ENCODE results near the gene UPF1. TPM values are rescaled to one million over a fixed set of nuclear protein-coding genes. Genes with fewer than 3 reads are reported as not detected.

UPF1 gene
- total RNA-seq, 2 experiments from 2014 or later: 77.2 to 113 TPM

- ChIA-PET POLR2A (no interaction called here), CTCF (ENCODE audit: unreplicated experiment) (no interaction called here)
- Histone ChIP-seq H3K79me2 (ENCODE audit: insufficient read depth, low read depth, low read length) (no peaks in the 10 kb centered on the region), H4K20me1 (ENCODE audit: insufficient read depth, low read length) (no peaks in the 10 kb centered on the region), H3K4me3 (ENCODE audit: low read depth, low read length, poor library complexity, severe bottlenecking) (no peak overlapping the region), H3K27ac (ENCODE audit: low read depth, low read length, poor library complexity, severe bottlenecking) (no peak overlapping the region), H3K36me3 (ENCODE audit: insufficient read depth, low read length) (no peaks in the 10 kb centered on the region), H3K9me3 (ENCODE audit: low read length) (no peaks in the 10 kb centered on the region), H2AFZ (ENCODE audit: low read length) (no peak overlapping the region), H3K9me2 (ENCODE audit: insufficient read depth, low read length) (no peaks in the 10 kb centered on the region), H3K4me2 (ENCODE audit: low read length) (no peak overlapping the region), H3K4me1 (ENCODE audit: insufficient read depth, low read length, poor library complexity, severe bottlenecking) (peaks cover 2% of the 10 kb centered on the region)
- no TSS peak for BruUV-seq (replicated peaks)
- TF ChIP-seq CTCF (conservative IDR thresholded peaks at IDR 0.05; ENCODE audit: low read length) (no peak), EZH2phosphoT487 (IDR thresholded peaks at IDR 0.05; ENCODE audit: borderline replicate concordance, low read depth, low read length) (no peak)
- intact Hi-C loops (cut with micrococcal nuclease; ENCODE audit: unreplicated experiment): no loop called here
- DNase-seq (ENCODE audit: low spot score): no peak
These were observed 31.7 kb upstream of the UPF1 start for GRCh38 chr19:18800079-18800478.

GRCh38 chr19:18800636-18801035, 31.1 kb upstream of the UPF1 start:
- intact Hi-C loops (cut with micrococcal nuclease; ENCODE audit: unreplicated experiment): no loop called here
- Histone ChIP-seq H3K27ac (ENCODE audit: low read depth, low read length, poor library complexity, severe bottlenecking) (no peak overlapping the region), H4K20me1 (ENCODE audit: insufficient read depth, low read length) (no peaks in the 10 kb centered on the region), H3K36me3 (ENCODE audit: insufficient read depth, low read length) (no peaks in the 10 kb centered on the region), H3K9me2 (ENCODE audit: insufficient read depth, low read length) (no peaks in the 10 kb centered on the region), H3K4me1 (ENCODE audit: insufficient read depth, low read length, poor library complexity, severe bottlenecking) (peaks cover 2% of the 10 kb centered on the region), H3K4me3 (ENCODE audit: low read depth, low read length, poor library complexity, severe bottlenecking) (no peak overlapping the region), H3K79me2 (ENCODE audit: insufficient read depth, low read depth, low read length) (no peaks in the 10 kb centered on the region), H3K4me2 (ENCODE audit: low read length) (no peak overlapping the region), H3K9me3 (ENCODE audit: low read length) (no peaks in the 10 kb centered on the region), H2AFZ (ENCODE audit: low read length) (no peak overlapping the region)
- DNase-seq (ENCODE audit: low spot score): no peak
- no TSS peak for BruUV-seq (replicated peaks)
- TF ChIP-seq EZH2phosphoT487 (IDR thresholded peaks at IDR 0.05; ENCODE audit: borderline replicate concordance, low read depth, low read length): no peak
- no peak for TF ChIP-seq CTCF (conservative IDR thresholded peaks at IDR 0.05; ENCODE audit: low read length)
- ChIA-PET POLR2A (interaction anchor here (0.7 kb wide), 1 partner anchor 372 kb away, joined by 3 read pairs; no protein-coding TSS in a partner anchor), CTCF (ENCODE audit: unreplicated experiment) (no interaction called here)

- Histone ChIP-seq H3K27ac (ENCODE audit: low read depth, low read length, poor library complexity, severe bottlenecking) (no peak overlapping the region), H3K4me2 (ENCODE audit: low read length) (no peak overlapping the region), H3K79me2 (ENCODE audit: insufficient read depth, low read depth, low read length) (no peaks in the 10 kb centered on the region), H2AFZ (ENCODE audit: low read length) (no peak overlapping the region), H3K36me3 (ENCODE audit: insufficient read depth, low read length) (no peaks in the 10 kb centered on the region), H3K9me3 (ENCODE audit: low read length) (no peaks in the 10 kb centered on the region), H3K9me2 (ENCODE audit: insufficient read depth, low read length) (no peaks in the 10 kb centered on the region), H3K4me1 (ENCODE audit: insufficient read depth, low read length, poor library complexity, severe bottlenecking) (peaks cover 2% of the 10 kb centered on the region), H3K4me3 (ENCODE audit: low read depth, low read length, poor library complexity, severe bottlenecking) (no peak overlapping the region), H4K20me1 (ENCODE audit: insufficient read depth, low read length) (no peaks in the 10 kb centered on the region)
- DNase-seq (ENCODE audit: low spot score): peak; percentile 22
- ChIA-PET POLR2A (no interaction called here), CTCF (ENCODE audit: unreplicated experiment) (no interaction called here)
- TF ChIP-seq EZH2phosphoT487 (IDR thresholded peaks at IDR 0.05; ENCODE audit: borderline replicate concordance, low read depth, low read length): no peak
- no peak for TF ChIP-seq CTCF (conservative IDR thresholded peaks at IDR 0.05; ENCODE audit: low read length)
- intact Hi-C loops (cut with micrococcal nuclease; ENCODE audit: unreplicated experiment): no loop called here
- no TSS peak for BruUV-seq (replicated peaks)
These were observed 29.4 kb upstream of the UPF1 start for GRCh38 chr19:18802354-18802753.

Data from OCI-LY7 (cell line).